ENCODE measurements around the gene PCBP3.

The PCBP3 gene

GRCh38 chr21:45772180-45772579 is 128.7 kb downstream of the PCBP3 start:
- ChIA-PET CTCF (no interaction called here), POLR2A (no interaction called here)
- Histone ChIP-seq H3K4me3 (ENCODE audit: control insufficient read depth in 1 of 7, extremely low read depth in 1 of 7, insufficient read depth in 4 of 7, low read depth in 2 of 7, low read length in 6 of 7) (no peak overlapping the region), H3K27me3 (replicated peaks in 2 of 5; ENCODE audit: control insufficient read depth in 4 of 5, insufficient read depth in 5 of 5, low read length in 4 of 5) (no peaks in the 10 kb centered on the region), H3K4me1 (ENCODE audit: control extremely low read depth in 1 of 4, control insufficient read depth in 4 of 4, insufficient read depth in 4 of 4, low read length in 3 of 4) (peaks cover 0 to 5% (median 0%) of the 10 kb centered on the region in 4 experiments), H3K36me3 (ENCODE audit: control insufficient read depth in 4 of 4, insufficient read depth in 4 of 4, low read length in 3 of 4) (no peaks in the 10 kb centered on the region), H3K27ac (ENCODE audit: insufficient read depth in 1 of 2, low read depth in 1 of 2, low read length in 2 of 2, poor library complexity in 1 of 2, severe bottlenecking in 2 of 2) (no peak overlapping the region), H3K9me3 (ENCODE audit: control extremely low read depth in 1 of 5, control insufficient read depth in 4 of 5, insufficient read depth in 2 of 5, low read depth in 1 of 5, low read length in 4 of 5) (peaks cover 2 to 10% (median 3%) of the 10 kb centered on the region in 5 experiments)
- DNase-seq, result no peak

GRCh38 chr21:45774291-45774690 is 130.8 kb downstream of the PCBP3 start:
- ChIA-PET CTCF (no interaction called here), POLR2A (interaction anchor here (0.6 kb wide), 1 partner anchor 84 kb away, joined by 3 read pairs; no protein-coding TSS in a partner anchor)
- no peak overlapping the region for H3K27ac ChIP-seq (ENCODE audit: insufficient read depth in 1 of 2, low read depth in 1 of 2, low read length in 2 of 2, poor library complexity in 1 of 2, severe bottlenecking in 2 of 2)
- no peaks in the 10 kb centered on the region for H3K27me3 ChIP-seq (replicated peaks in 2 of 5; ENCODE audit: control insufficient read depth in 4 of 5, insufficient read depth in 5 of 5, low read length in 4 of 5)
- H3K36me3 ChIP-seq (ENCODE audit: control insufficient read depth in 4 of 4, insufficient read depth in 4 of 4, low read length in 3 of 4), result no peaks in the 10 kb centered on the region
- H3K4me3 ChIP-seq (ENCODE audit: control insufficient read depth in 1 of 7, extremely low read depth in 1 of 7, insufficient read depth in 4 of 7, low read depth in 2 of 7, low read length in 6 of 7), result no peak overlapping the region
- peak; percentile 4 to 47 (median 35) for DNase-seq
- peaks cover 0 to 4% (median 0%) of the 10 kb centered on the region in 4 experiments for H3K4me1 ChIP-seq (ENCODE audit: control extremely low read depth in 1 of 4, control insufficient read depth in 4 of 4, insufficient read depth in 4 of 4, low read length in 3 of 4)
- H3K9me3 ChIP-seq (ENCODE audit: control extremely low read depth in 1 of 5, control insufficient read depth in 4 of 5, insufficient read depth in 2 of 5, low read depth in 1 of 5, low read length in 4 of 5), result peaks cover 4 to 29% (median 10%) of the 10 kb centered on the region in 5 experiments
- WGBS (ENCODE audit: insufficient coverage), result 100% methylated on average over 1 of the region's 5 CpGs

- Histone ChIP-seq H3K27me3 (replicated peaks in 2 of 5; ENCODE audit: control insufficient read depth in 4 of 5, insufficient read depth in 5 of 5, low read length in 4 of 5) (peaks cover 0 to 2% (median 0%) of the 10 kb centered on the region in 5 experiments), H3K9me3 (ENCODE audit: control extremely low read depth in 1 of 5, control insufficient read depth in 4 of 5, insufficient read depth in 2 of 5, low read depth in 1 of 5, low read length in 4 of 5) (peaks cover 4 to 29% (median 10%) of the 10 kb centered on the region in 5 experiments), H3K36me3 (ENCODE audit: control insufficient read depth in 4 of 4, insufficient read depth in 4 of 4, low read length in 3 of 4) (no peaks in the 10 kb centered on the region), H3K27ac (ENCODE audit: insufficient read depth in 1 of 2, low read depth in 1 of 2, low read length in 2 of 2, poor library complexity in 1 of 2, severe bottlenecking in 2 of 2) (no peak overlapping the region), H3K4me1 (ENCODE audit: control extremely low read depth in 1 of 4, control insufficient read depth in 4 of 4, insufficient read depth in 4 of 4, low read length in 3 of 4) (peaks cover 0 to 4% (median 0%) of the 10 kb centered on the region in 4 experiments), H3K4me3 (ENCODE audit: control insufficient read depth in 1 of 7, extremely low read depth in 1 of 7, insufficient read depth in 4 of 7, low read depth in 2 of 7, low read length in 6 of 7) (no peak overlapping the region)
- WGBS (ENCODE audit: insufficient coverage), result 100% methylated on average over 1 of the region's 1 CpG
- CTCF ChIA-PET, result no interaction called here
- POLR2A ChIA-PET, result no interaction called here
- DNase-seq, result peak in 1 of 3 donors; percentile 8
Observed at GRCh38 chr21:45776971-45777370, 133.4 kb downstream of the PCBP3 start.

GRCh38 chr21:45778686-45779085 is 135.2 kb downstream of the PCBP3 start:
- no peak for DNase-seq
- 100% methylated on average over 1 of the region's 1 CpG for WGBS (ENCODE audit: insufficient coverage)
- H3K27me3 ChIP-seq (replicated peaks in 2 of 5; ENCODE audit: control insufficient read depth in 4 of 5, insufficient read depth in 5 of 5, low read length in 4 of 5), result peaks cover 0 to 2% (median 0%) of the 10 kb centered on the region in 5 experiments
- H3K36me3 ChIP-seq (ENCODE audit: control insufficient read depth in 4 of 4, insufficient read depth in 4 of 4, low read length in 3 of 4), result no peaks in the 10 kb centered on the region
- H3K4me3 ChIP-seq (ENCODE audit: control insufficient read depth in 1 of 7, extremely low read depth in 1 of 7, insufficient read depth in 4 of 7, low read depth in 2 of 7, low read length in 6 of 7), result no peak overlapping the region
- peaks cover 0 to 4% (median 0%) of the 10 kb centered on the region in 4 experiments for H3K4me1 ChIP-seq (ENCODE audit: control extremely low read depth in 1 of 4, control insufficient read depth in 4 of 4, insufficient read depth in 4 of 4, low read length in 3 of 4)
- ChIA-PET POLR2A (no interaction called here), CTCF (no interaction called here)
- no peak overlapping the region for H3K27ac ChIP-seq (ENCODE audit: insufficient read depth in 1 of 2, low read depth in 1 of 2, low read length in 2 of 2, poor library complexity in 1 of 2, severe bottlenecking in 2 of 2)
- H3K9me3 ChIP-seq (ENCODE audit: control extremely low read depth in 1 of 5, control insufficient read depth in 4 of 5, insufficient read depth in 2 of 5, low read depth in 1 of 5, low read length in 4 of 5), result peaks cover 4 to 25% (median 10%) of the 10 kb centered on the region in 5 experiments

DNA sequence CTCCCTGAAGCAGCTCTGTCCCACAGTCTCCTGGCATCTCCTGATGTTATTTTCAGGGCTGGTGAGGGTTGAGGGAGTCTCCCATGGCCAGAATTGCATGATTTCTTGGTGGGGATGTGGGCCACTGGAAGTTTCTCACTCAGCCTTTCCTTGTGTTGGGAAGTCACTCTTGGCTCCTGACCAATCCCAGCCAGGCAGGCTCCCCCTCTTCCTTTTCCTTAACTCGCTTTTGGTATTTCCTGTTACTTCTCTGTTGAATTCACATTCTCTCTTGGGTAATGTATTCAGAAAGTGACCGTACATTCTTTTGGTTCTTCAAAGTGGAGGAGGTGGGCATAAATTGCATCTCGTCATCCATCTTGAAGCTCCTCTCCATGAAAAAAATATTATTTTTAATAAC is 135.7 kb downstream of the PCBP3 start:
- CTCF ChIA-PET, result no interaction called here
- no CpG with 5 or more reads among the region's 3 CpGs for WGBS (ENCODE audit: insufficient coverage)
- DNase-seq, result no peak

DNA sequence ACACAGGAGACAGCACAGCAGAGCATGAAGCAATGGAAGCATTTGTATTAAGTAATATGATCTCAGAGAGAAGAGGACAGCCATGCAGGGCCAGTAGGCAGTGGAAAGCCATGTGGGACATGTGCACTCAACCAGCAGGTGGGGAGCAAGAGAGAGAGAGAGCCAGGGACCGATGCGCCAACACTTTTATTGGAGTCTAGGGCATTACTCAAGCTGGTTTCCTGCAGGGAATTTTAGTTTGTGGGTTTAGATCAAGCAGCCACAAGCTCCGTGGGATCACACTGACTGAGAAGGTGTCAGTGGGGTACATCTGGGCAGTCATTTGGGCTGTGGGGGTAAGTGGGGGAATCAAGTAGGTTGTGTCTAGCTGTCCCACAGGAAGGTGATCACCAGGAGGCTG is 137.1 kb downstream of the PCBP3 start:
- 100% methylated on average over 3 of the region's 3 CpGs for WGBS (ENCODE audit: insufficient coverage)
- POLR2A ChIA-PET, result no interaction called here
- H3K27ac ChIP-seq (ENCODE audit: insufficient read depth in 1 of 2, low read depth in 1 of 2, low read length in 2 of 2, poor library complexity in 1 of 2, severe bottlenecking in 2 of 2), result no peak overlapping the region
- H3K36me3 ChIP-seq (ENCODE audit: control insufficient read depth in 4 of 4, insufficient read depth in 4 of 4, low read length in 3 of 4), result no peaks in the 10 kb centered on the region
- no peak for DNase-seq
- no peaks in the 10 kb centered on the region for H3K4me1 ChIP-seq (ENCODE audit: control extremely low read depth in 1 of 4, control insufficient read depth in 4 of 4, insufficient read depth in 4 of 4, low read length in 3 of 4)
- H3K4me3 ChIP-seq (ENCODE audit: control insufficient read depth in 1 of 7, extremely low read depth in 1 of 7, insufficient read depth in 4 of 7, low read depth in 2 of 7, low read length in 6 of 7), result no peak overlapping the region
- H3K9me3 ChIP-seq (ENCODE audit: control extremely low read depth in 1 of 5, control insufficient read depth in 4 of 5, insufficient read depth in 2 of 5, low read depth in 1 of 5, low read length in 4 of 5), result peaks cover 3 to 25% (median 10%) of the 10 kb centered on the region in 5 experiments
- CTCF ChIA-PET, result no interaction called here
- H3K27me3 ChIP-seq (replicated peaks in 2 of 5; ENCODE audit: control insufficient read depth in 4 of 5, insufficient read depth in 5 of 5, low read length in 4 of 5), result peaks cover 0 to 2% (median 0%) of the 10 kb centered on the region in 5 experiments

More for the DNA sequence above, 135.7 kb downstream of the PCBP3 start:
- H3K4me1 ChIP-seq (ENCODE audit: control extremely low read depth in 1 of 4, control insufficient read depth in 4 of 4, insufficient read depth in 4 of 4, low read length in 3 of 4), result peaks cover 0 to 4% (median 0%) of the 10 kb centered on the region in 4 experiments
- POLR2A ChIA-PET, result no interaction called here
- no peak overlapping the region for H3K27ac ChIP-seq (ENCODE audit: insufficient read depth in 1 of 2, low read depth in 1 of 2, low read length in 2 of 2, poor library complexity in 1 of 2, severe bottlenecking in 2 of 2)
- peaks cover 0 to 2% (median 0%) of the 10 kb centered on the region in 5 experiments for H3K27me3 ChIP-seq (replicated peaks in 2 of 5; ENCODE audit: control insufficient read depth in 4 of 5, insufficient read depth in 5 of 5, low read length in 4 of 5)
- H3K36me3 ChIP-seq (ENCODE audit: control insufficient read depth in 4 of 4, insufficient read depth in 4 of 4, low read length in 3 of 4), result no peaks in the 10 kb centered on the region
- H3K9me3 ChIP-seq (ENCODE audit: control extremely low read depth in 1 of 5, control insufficient read depth in 4 of 5, insufficient read depth in 2 of 5, low read depth in 1 of 5, low read length in 4 of 5), result peaks cover 3 to 25% (median 10%) of the 10 kb centered on the region in 5 experiments
- H3K4me3 ChIP-seq (ENCODE audit: control insufficient read depth in 1 of 7, extremely low read depth in 1 of 7, insufficient read depth in 4 of 7, low read depth in 2 of 7, low read length in 6 of 7), result no peak overlapping the region

- 100% methylated on average over 1 of the region's 4 CpGs for WGBS (ENCODE audit: insufficient coverage)
- H3K4me1 ChIP-seq (ENCODE audit: control extremely low read depth in 1 of 4, control insufficient read depth in 4 of 4, insufficient read depth in 4 of 4, low read length in 3 of 4), result no peaks in the 10 kb centered on the region
- H3K4me3 ChIP-seq (ENCODE audit: control insufficient read depth in 1 of 7, extremely low read depth in 1 of 7, insufficient read depth in 4 of 7, low read depth in 2 of 7, low read length in 6 of 7), result no peak overlapping the region
- no peaks in the 10 kb centered on the region for H3K36me3 ChIP-seq (ENCODE audit: control insufficient read depth in 4 of 4, insufficient read depth in 4 of 4, low read length in 3 of 4)
- POLR2A ChIA-PET, result no interaction called here
- H3K27ac ChIP-seq (ENCODE audit: insufficient read depth in 1 of 2, low read depth in 1 of 2, low read length in 2 of 2, poor library complexity in 1 of 2, severe bottlenecking in 2 of 2), result no peak overlapping the region
- H3K27me3 ChIP-seq (replicated peaks in 2 of 5; ENCODE audit: control insufficient read depth in 4 of 5, insufficient read depth in 5 of 5, low read length in 4 of 5), result peaks cover 0 to 2% (median 0%) of the 10 kb centered on the region in 5 experiments
- H3K9me3 ChIP-seq (ENCODE audit: control extremely low read depth in 1 of 5, control insufficient read depth in 4 of 5, insufficient read depth in 2 of 5, low read depth in 1 of 5, low read length in 4 of 5), result peaks cover 3 to 23% (median 8%) of the 10 kb centered on the region in 5 experiments
- CTCF ChIA-PET, result no interaction called here
- no peak for DNase-seq
Observed at GRCh38 chr21:45781741-45782140, 138.2 kb downstream of the PCBP3 start.

Measured in common myeloid progenitor, CD34-positive (primary cell).